Tibial artery (tissue), 4 donors: Measurements from ENCODE around the gene CDH1.

Experiments used
- DNase-seq, 2 donors: peaks; one replicate each; pipeline ENCODE4 v3.0.0-alpha.2; 2019
- H3K27ac ChIP-seq, 2 donors: fragments of 200-600 bp; sonication (generic) in 1 of 2; 1 replicate in 1 of 2; 2 replicates in 1 of 2; pipeline ENCODE4 v1.5.1; 2018 to 2019; ENCODE audit warnings: mild to moderate bottlenecking in 1 of 2
- H3K27me3 ChIP-seq, 2 donors: fragments of 200-600 bp; sonication (generic) in 1 of 2; one replicate each; pipeline versions ENCODE4 v1.5.1 to v1.6.0; 2016 to 2019
- H3K36me3 ChIP-seq, 3 donors: fragments of 200-600 bp; sonication (generic) in 2 of 3; one replicate each; pipeline ENCODE4 v1.5.1; 2016 to 2019; ENCODE audit warnings: mild to moderate bottlenecking in 2 of 3
- H3K4me1 ChIP-seq, 4 donors: fragments of 200-600 bp; sonication (generic) in 2 of 4; 1 replicate in 3 of 4; 2 replicates in 1 of 4; pipeline ENCODE4 v1.5.1; 2016 to 2019
- H3K4me3 ChIP-seq, 2 donors: fragments of 200-600 bp; sonication (generic) in 1 of 2; 1 replicate in 1 of 2; 2 replicates in 1 of 2; pipeline ENCODE4 v1.5.1; 2018 to 2019; ENCODE audit warnings: mild to moderate bottlenecking in 2 of 2
- H3K9me3 ChIP-seq, 3 donors: fragments of 200-600 bp; sonication (generic) in 1 of 3; one replicate each; pipeline ENCODE4 v1.5.1; 2016 to 2019
- intact Hi-C: fragments of 100-400 bp; cut with DNase I; formaldehyde crosslinking; loops from one replicate; pipeline ENCODE4 v1.15.0; 2023; ENCODE audit warnings: low total_unique reads
- TF ChIP-seq, protein P1 (sequence below), 2 experiments: fragments of 200-600 bp in 1 of 2; fragments of 450-650 bp in 1 of 2; IDR thresholded peaks; one replicate each; pipeline ENCODE4 v1.5.1; 2017 to 2019; ENCODE audit warnings: antibody characterized with exemption in 2 of 2, mild to moderate bottlenecking in 1 of 2, moderate library complexity in 1 of 2

The CDH1 gene

DNA sequence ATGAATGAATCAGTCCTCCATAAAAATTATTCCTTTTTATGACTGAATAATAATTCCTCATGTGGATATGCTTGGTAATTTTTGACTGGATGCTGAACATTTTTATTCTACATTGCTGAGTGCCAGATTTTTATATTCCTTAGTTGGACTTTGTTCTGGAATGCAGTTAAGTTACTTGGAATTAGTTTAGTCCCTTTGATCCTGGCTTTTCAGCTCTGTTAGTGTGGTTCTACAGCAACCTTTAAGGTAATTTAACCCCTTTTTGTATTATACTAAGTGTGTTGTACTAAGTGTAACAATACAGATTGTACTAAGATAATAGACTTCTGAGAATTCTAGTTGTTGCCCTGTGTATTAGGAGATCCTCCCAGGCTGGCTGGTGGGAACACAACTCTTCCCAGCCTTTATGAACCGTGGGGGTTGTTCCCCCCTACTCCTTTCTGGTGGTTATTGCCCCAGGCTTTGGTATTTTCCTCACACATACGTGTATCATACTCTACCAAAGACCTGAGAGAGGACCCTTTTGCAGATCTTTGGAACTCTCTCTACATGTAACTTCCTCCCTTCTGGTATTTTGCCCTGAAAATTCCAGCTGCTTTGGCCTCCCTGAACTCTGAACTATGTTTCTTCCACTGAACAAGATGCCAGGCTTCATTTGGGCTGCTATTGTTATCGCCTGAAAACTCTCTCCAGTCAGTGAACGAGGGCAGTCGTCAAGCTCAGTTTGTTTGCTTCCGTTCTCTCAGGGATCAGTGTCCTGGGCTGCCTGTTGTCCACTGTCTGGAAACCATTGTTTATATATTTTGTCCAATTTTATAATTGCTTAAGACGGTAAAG is 136.8 kb downstream of the CDH1 start:
- no peaks in the 10 kb centered on the region for H3K9me3 ChIP-seq
- TF ChIP-seq, protein P1, sequence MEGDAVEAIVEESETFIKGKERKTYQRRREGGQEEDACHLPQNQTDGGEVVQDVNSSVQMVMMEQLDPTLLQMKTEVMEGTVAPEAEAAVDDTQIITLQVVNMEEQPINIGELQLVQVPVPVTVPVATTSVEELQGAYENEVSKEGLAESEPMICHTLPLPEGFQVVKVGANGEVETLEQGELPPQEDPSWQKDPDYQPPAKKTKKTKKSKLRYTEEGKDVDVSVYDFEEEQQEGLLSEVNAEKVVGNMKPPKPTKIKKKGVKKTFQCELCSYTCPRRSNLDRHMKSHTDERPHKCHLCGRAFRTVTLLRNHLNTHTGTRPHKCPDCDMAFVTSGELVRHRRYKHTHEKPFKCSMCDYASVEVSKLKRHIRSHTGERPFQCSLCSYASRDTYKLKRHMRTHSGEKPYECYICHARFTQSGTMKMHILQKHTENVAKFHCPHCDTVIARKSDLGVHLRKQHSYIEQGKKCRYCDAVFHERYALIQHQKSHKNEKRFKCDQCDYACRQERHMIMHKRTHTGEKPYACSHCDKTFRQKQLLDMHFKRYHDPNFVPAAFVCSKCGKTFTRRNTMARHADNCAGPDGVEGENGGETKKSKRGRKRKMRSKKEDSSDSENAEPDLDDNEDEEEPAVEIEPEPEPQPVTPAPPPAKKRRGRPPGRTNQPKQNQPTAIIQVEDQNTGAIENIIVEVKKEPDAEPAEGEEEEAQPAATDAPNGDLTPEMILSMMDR (IDR thresholded peaks at IDR 0.05) = no peak
- H3K4me1 ChIP-seq = no peaks in the 10 kb centered on the region
- DNase-seq = no peak
- intact Hi-C loops = no loop called here
- H3K36me3 ChIP-seq = peaks cover 57 to 94% (median 62%) of the 10 kb centered on the region in 3 donors
- no peak overlapping the region for H3K27ac ChIP-seq
- no peak overlapping the region for H3K4me3 ChIP-seq
- H3K27me3 ChIP-seq = no peaks in the 10 kb centered on the region

DNA sequence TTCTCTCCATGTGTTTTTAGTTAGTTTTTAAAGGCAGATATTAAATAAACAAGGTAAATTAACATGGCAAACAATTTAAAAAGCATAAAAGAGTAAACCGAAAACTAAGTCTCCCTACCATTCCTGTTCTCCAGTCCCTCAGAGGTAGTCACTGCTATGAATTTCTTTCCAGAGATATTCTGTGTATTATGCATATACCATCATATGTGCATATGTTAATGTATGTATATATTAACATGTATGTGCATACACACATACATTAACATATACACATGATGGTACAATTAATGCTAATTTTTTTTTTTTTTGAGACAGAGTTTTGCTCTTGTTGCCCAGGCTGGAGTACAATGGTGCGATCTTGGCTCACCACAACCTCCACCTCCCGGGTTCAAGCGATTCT is 138.8 kb downstream of the CDH1 start:
- Histone ChIP-seq H3K9me3 (no peaks in the 10 kb centered on the region), H3K4me1 (no peaks in the 10 kb centered on the region), H3K27me3 (no peaks in the 10 kb centered on the region), H3K4me3 (no peak overlapping the region), H3K27ac (no peak overlapping the region), H3K36me3 (peaks cover 63 to 93% (median 68%) of the 10 kb centered on the region in 3 donors)
- TF ChIP-seq, protein P1 (IDR thresholded peaks at IDR 0.05) = no peak
- DNase-seq = no peak
- intact Hi-C loops = no loop called here

DNA sequence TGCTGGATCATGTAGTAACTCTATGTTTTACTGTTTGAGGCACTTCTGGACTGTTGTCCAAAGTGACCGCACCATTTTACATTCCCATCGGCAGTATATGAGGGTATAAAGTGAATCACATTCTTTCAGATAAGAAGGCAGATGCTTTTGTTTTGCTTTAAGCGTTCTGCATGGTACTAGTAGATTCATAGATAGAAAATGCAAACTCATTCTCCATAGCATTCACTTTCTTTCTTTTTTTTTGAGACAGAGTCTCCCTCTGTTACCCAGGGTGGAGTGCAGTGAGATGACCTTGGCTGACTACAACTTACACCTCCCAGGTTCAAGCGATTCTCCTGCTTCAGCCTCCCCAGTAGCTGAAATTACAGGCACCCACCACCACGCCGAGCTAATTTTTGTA is 146.6 kb downstream of the CDH1 start:
- TF ChIP-seq, protein P1 (IDR thresholded peaks at IDR 0.05) = no peak
- no peak for DNase-seq
- H3K36me3 ChIP-seq = peaks cover 35 to 39% (median 38%) of the 10 kb centered on the region in 3 donors
- no peaks in the 10 kb centered on the region for H3K9me3 ChIP-seq
- intact Hi-C loops = no loop called here
- no peaks in the 10 kb centered on the region for H3K4me1 ChIP-seq
- no peak overlapping the region for H3K4me3 ChIP-seq
- H3K27me3 ChIP-seq = no peaks in the 10 kb centered on the region
- no peak overlapping the region for H3K27ac ChIP-seq

DNA sequence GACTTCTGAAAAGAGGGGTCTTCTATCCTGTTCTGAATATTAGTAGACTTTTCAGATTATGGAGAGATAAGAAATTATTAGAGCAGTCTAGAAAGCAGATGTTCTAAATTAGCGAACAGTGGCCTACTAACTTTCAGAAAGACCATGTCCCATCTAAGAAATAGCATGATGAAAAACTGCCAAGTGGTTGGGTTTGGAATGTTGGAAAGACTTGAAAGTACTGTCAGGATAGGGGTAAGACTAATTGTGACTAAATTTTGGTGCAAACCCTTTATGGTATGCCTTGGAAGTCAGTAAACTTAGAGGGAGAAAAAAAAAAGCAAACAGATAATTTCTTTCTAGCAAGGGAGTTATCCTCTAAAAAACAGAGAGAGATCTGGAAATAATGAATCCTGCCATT is 147.3 kb downstream of the CDH1 start:
- H3K9me3 ChIP-seq = no peaks in the 10 kb centered on the region
- intact Hi-C loops = no loop called here
- no peak overlapping the region for H3K27ac ChIP-seq
- TF ChIP-seq, protein P1 (IDR thresholded peaks at IDR 0.05) = no peak
- no peak overlapping the region for H3K4me3 ChIP-seq
- H3K4me1 ChIP-seq = no peaks in the 10 kb centered on the region
- H3K27me3 ChIP-seq = no peaks in the 10 kb centered on the region
- H3K36me3 ChIP-seq = peaks cover 28 to 34% (median 32%) of the 10 kb centered on the region in 3 donors
- DNase-seq = no peak
